DOHH2 (cell line): Measurements from ENCODE around the gene GLI3.

Source experiments
- H3F3A ChIP-seq: fragments of 200-600 bp; sonication (generic), shearing (Covaris generic); 2 replicates; pipeline ENCODE4 v1.6.0; 2016; ENCODE audit warnings: antibody characterized with exemption, mild to moderate bottlenecking; ENCODE audit not compliant: control insufficient read depth, insufficient read depth
- H3K27ac ChIP-seq: fragments of 200-600 bp; sonication (generic); 2 replicates; pipeline ENCODE4 v1.5.1; 2014; ENCODE audit warnings: low read depth, mild to moderate bottlenecking, low read length, moderate library complexity
- H3K27me3 ChIP-seq: fragments of 200-600 bp; sonication (generic); 2 replicates; pipeline ENCODE4 v1.6.1; 2014; ENCODE audit warnings: mild to moderate bottlenecking, low read length, mixed read lengths; ENCODE audit not compliant: control insufficient read depth
- H3K36me3 ChIP-seq: fragments of 200-600 bp; sonication (generic); 2 replicates; pipeline ENCODE4 v1.6.1; 2014; ENCODE audit warnings: mild to moderate bottlenecking, low read length, moderate library complexity, mixed read lengths; ENCODE audit not compliant: control insufficient read depth
- H3K4me1 ChIP-seq: fragments of 200-600 bp; sonication (generic); 2 replicates; pipeline ENCODE4 v1.6.1; 2014; ENCODE audit warnings: mild to moderate bottlenecking, low read length, mixed read lengths; ENCODE audit not compliant: control insufficient read depth
- H3K4me2 ChIP-seq: fragments of 200-600 bp; sonication (generic); 2 replicates; pipeline ENCODE4 v1.6.0; 2014; ENCODE audit warnings: mild to moderate bottlenecking, low read length, moderate library complexity
- H3K4me3 ChIP-seq: fragments of 200-600 bp; sonication (generic); 2 replicates; pipeline ENCODE4 v1.5.1; 2014; ENCODE audit warnings: mild to moderate bottlenecking, low read length, mixed read lengths
- H3K79me2 ChIP-seq: fragments of 200-600 bp; sonication (generic); 2 replicates; pipeline ENCODE4 v1.6.1; 2014; ENCODE audit warnings: mild to moderate bottlenecking, low read length, mixed read lengths; ENCODE audit not compliant: control insufficient read depth
- H3K9me2 ChIP-seq: fragments of 200-600 bp; sonication (generic); replicated peaks from 2 replicates; pipeline ENCODE4 v1.6.1; 2014; ENCODE audit warnings: mild to moderate bottlenecking, low read length, mixed read lengths; ENCODE audit not compliant: control insufficient read depth
- H3K9me3 ChIP-seq: fragments of 200-600 bp; sonication (generic); 2 replicates; pipeline ENCODE4 v1.6.1; 2014; ENCODE audit warnings: antibody characterized with exemption, low read length, mixed read lengths; ENCODE audit not compliant: control insufficient read depth, insufficient read depth
- H4K20me1 ChIP-seq: fragments of 200-600 bp; sonication (generic); 2 replicates; pipeline ENCODE4 v1.6.0; 2014; ENCODE audit warnings: low read depth, mild to moderate bottlenecking, antibody characterized with exemption, low read length, moderate library complexity; ENCODE audit not compliant: control insufficient read depth, insufficient read depth
- CTCF ChIP-seq: fragments of 200-600 bp; sonication (generic); IDR thresholded peaks from one replicate; pipeline ENCODE4 v1.5.1; 2014; ENCODE audit warnings: antibody characterized with exemption, mild to moderate bottlenecking, low read depth, low read length; ENCODE audit not compliant: poor library complexity, severe bottlenecking
- EZH2phosphoT487 ChIP-seq: fragments of 200-600 bp; sonication (generic); IDR thresholded peaks from 2 replicates; pipeline ENCODE4 v1.6.1; 2017; ENCODE audit warnings: borderline replicate concordance, mild to moderate bottlenecking, antibody characterized with exemption, low read length, moderate library complexity, mixed read lengths

Gene GLI3

GRCh38 chr7:42090806-42091205 lies 146.2 kb downstream of the GLI3 start:
- H3K4me2 ChIP-seq = no peak overlapping the region
- TF ChIP-seq CTCF = no peak
- no peak for TF ChIP-seq EZH2phosphoT487
- H3K9me2 ChIP-seq = no peaks in the 10 kb centered on the region
- H3K9me3 ChIP-seq = no peaks in the 10 kb centered on the region
- no peak overlapping the region for H3K27ac ChIP-seq
- H3F3A ChIP-seq = no peaks in the 10 kb centered on the region
- H3K79me2 ChIP-seq = no peaks in the 10 kb centered on the region
- H3K27me3 ChIP-seq = no peaks in the 10 kb centered on the region
- no peak overlapping the region for H3K4me3 ChIP-seq
- H3K36me3 ChIP-seq = no peaks in the 10 kb centered on the region
- H4K20me1 ChIP-seq = no peaks in the 10 kb centered on the region
- H3K4me1 ChIP-seq = no peaks in the 10 kb centered on the region

- Histone ChIP-seq H3K36me3 (no peaks in the 10 kb centered on the region), H3K27me3 (no peaks in the 10 kb centered on the region), H3K4me1 (no peaks in the 10 kb centered on the region), H3K79me2 (no peaks in the 10 kb centered on the region), H3K9me2 (no peaks in the 10 kb centered on the region), H4K20me1 (no peaks in the 10 kb centered on the region), H3K9me3 (no peaks in the 10 kb centered on the region), H3K4me2 (no peak overlapping the region), H3K27ac (no peak overlapping the region), H3F3A (no peaks in the 10 kb centered on the region), H3K4me3 (no peak overlapping the region)
- TF ChIP-seq CTCF (no peak), EZH2phosphoT487 (no peak)
Measured at GRCh38 chr7:42090056-42090455, 147.0 kb downstream of the GLI3 start.

GRCh38 chr7:42087616-42088015 lies 149.4 kb downstream of the GLI3 start:
- no peak overlapping the region for H3K4me2 ChIP-seq

More at GRCh38 chr7:42087616-42088015, 149.4 kb downstream of the GLI3 start:
- Histone ChIP-seq H3K27ac (no peak overlapping the region), H3F3A (no peaks in the 10 kb centered on the region), H3K4me1 (no peaks in the 10 kb centered on the region), H3K36me3 (no peaks in the 10 kb centered on the region), H3K9me2 (no peaks in the 10 kb centered on the region), H4K20me1 (no peaks in the 10 kb centered on the region), H3K27me3 (no peaks in the 10 kb centered on the region), H3K79me2 (no peaks in the 10 kb centered on the region), H3K9me3 (no peaks in the 10 kb centered on the region), H3K4me3 (no peak overlapping the region)
- TF ChIP-seq EZH2phosphoT487 (no peak), CTCF (no peak)
